ENCODE data around the gene F8. TPM values are rescaled to one million over a fixed set of nuclear protein-coding genes. Genes with fewer than 3 reads are reported as not detected.

The F8 gene
- total and polyA plus RNA-seq, 9 of the 15 experiments (the other 6 are each of a cell fraction or from before 2014, with no cell fraction given) = 0.41 to 3.8 (median 0.91) TPM

DNA sequence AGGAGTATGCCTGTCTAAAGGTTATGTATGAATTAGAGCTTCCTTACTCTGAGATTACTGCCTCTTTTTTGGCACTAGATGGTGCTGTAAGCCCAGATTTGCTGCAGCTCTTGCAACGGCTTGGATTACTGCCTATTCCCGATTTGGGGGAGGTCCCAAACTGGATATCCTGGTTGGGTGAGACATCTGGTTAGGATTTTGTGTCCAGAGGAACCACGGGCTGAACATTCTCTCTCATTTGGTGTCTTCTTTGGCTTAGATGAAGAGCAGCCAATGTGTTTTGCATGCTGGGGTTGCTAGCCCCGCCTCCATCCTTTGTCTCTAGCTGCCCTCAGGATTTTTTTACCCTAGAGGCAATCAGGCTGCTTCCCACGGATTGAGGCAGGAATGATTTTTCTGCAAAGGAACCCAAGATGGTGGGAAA is 104.5 kb downstream of the F8 start (continued):
- TF ChIP-seq, protein P1, sequence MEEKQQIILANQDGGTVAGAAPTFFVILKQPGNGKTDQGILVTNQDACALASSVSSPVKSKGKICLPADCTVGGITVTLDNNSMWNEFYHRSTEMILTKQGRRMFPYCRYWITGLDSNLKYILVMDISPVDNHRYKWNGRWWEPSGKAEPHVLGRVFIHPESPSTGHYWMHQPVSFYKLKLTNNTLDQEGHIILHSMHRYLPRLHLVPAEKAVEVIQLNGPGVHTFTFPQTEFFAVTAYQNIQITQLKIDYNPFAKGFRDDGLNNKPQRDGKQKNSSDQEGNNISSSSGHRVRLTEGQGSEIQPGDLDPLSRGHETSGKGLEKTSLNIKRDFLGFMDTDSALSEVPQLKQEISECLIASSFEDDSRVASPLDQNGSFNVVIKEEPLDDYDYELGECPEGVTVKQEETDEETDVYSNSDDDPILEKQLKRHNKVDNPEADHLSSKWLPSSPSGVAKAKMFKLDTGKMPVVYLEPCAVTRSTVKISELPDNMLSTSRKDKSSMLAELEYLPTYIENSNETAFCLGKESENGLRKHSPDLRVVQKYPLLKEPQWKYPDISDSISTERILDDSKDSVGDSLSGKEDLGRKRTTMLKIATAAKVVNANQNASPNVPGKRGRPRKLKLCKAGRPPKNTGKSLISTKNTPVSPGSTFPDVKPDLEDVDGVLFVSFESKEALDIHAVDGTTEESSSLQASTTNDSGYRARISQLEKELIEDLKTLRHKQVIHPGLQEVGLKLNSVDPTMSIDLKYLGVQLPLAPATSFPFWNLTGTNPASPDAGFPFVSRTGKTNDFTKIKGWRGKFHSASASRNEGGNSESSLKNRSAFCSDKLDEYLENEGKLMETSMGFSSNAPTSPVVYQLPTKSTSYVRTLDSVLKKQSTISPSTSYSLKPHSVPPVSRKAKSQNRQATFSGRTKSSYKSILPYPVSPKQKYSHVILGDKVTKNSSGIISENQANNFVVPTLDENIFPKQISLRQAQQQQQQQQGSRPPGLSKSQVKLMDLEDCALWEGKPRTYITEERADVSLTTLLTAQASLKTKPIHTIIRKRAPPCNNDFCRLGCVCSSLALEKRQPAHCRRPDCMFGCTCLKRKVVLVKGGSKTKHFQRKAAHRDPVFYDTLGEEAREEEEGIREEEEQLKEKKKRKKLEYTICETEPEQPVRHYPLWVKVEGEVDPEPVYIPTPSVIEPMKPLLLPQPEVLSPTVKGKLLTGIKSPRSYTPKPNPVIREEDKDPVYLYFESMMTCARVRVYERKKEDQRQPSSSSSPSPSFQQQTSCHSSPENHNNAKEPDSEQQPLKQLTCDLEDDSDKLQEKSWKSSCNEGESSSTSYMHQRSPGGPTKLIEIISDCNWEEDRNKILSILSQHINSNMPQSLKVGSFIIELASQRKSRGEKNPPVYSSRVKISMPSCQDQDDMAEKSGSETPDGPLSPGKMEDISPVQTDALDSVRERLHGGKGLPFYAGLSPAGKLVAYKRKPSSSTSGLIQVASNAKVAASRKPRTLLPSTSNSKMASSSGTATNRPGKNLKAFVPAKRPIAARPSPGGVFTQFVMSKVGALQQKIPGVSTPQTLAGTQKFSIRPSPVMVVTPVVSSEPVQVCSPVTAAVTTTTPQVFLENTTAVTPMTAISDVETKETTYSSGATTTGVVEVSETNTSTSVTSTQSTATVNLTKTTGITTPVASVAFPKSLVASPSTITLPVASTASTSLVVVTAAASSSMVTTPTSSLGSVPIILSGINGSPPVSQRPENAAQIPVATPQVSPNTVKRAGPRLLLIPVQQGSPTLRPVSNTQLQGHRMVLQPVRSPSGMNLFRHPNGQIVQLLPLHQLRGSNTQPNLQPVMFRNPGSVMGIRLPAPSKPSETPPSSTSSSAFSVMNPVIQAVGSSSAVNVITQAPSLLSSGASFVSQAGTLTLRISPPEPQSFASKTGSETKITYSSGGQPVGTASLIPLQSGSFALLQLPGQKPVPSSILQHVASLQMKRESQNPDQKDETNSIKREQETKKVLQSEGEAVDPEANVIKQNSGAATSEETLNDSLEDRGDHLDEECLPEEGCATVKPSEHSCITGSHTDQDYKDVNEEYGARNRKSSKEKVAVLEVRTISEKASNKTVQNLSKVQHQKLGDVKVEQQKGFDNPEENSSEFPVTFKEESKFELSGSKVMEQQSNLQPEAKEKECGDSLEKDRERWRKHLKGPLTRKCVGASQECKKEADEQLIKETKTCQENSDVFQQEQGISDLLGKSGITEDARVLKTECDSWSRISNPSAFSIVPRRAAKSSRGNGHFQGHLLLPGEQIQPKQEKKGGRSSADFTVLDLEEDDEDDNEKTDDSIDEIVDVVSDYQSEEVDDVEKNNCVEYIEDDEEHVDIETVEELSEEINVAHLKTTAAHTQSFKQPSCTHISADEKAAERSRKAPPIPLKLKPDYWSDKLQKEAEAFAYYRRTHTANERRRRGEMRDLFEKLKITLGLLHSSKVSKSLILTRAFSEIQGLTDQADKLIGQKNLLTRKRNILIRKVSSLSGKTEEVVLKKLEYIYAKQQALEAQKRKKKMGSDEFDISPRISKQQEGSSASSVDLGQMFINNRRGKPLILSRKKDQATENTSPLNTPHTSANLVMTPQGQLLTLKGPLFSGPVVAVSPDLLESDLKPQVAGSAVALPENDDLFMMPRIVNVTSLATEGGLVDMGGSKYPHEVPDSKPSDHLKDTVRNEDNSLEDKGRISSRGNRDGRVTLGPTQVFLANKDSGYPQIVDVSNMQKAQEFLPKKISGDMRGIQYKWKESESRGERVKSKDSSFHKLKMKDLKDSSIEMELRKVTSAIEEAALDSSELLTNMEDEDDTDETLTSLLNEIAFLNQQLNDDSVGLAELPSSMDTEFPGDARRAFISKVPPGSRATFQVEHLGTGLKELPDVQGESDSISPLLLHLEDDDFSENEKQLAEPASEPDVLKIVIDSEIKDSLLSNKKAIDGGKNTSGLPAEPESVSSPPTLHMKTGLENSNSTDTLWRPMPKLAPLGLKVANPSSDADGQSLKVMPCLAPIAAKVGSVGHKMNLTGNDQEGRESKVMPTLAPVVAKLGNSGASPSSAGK (IDR thresholded peaks at IDR 0.05) = 0 out of 2 replicates have a peak, but pooled peaks have one; percentile 17
- TF ChIP-seq CC2D1A (IDR thresholded peaks at IDR 0.05) (peak; percentile 78; the same call in 1 of the 2 replicates), NFIC (IDR thresholded peaks at IDR 0.05) (peak; percentile 63), MAFG (tag; conservative IDR thresholded peaks at IDR 0.05) (no peak)
- TF ChIP-seq, protein P2, sequence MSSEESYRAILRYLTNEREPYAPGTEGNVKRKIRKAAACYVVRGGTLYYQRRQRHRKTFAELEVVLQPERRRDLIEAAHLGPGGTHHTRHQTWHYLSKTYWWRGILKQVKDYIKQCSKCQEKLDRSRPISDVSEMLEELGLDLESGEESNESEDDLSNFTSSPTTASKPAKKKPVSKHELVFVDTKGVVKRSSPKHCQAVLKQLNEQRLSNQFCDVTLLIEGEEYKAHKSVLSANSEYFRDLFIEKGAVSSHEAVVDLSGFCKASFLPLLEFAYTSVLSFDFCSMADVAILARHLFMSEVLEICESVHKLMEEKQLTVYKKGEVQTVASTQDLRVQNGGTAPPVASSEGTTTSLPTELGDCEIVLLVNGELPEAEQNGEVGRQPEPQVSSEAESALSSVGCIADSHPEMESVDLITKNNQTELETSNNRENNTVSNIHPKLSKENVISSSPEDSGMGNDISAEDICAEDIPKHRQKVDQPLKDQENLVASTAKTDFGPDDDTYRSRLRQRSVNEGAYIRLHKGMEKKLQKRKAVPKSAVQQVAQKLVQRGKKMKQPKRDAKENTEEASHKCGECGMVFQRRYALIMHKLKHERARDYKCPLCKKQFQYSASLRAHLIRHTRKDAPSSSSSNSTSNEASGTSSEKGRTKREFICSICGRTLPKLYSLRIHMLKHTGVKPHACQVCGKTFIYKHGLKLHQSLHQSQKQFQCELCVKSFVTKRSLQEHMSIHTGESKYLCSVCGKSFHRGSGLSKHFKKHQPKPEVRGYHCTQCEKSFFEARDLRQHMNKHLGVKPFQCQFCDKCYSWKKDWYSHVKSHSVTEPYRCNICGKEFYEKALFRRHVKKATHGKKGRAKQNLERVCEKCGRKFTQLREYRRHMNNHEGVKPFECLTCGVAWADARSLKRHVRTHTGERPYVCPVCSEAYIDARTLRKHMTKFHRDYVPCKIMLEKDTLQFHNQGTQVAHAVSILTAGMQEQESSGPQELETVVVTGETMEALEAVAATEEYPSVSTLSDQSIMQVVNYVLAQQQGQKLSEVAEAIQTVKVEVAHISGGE (CRISPR knock-in tag; IDR thresholded peaks at IDR 0.05) = no peak

All from K562 (cell line).